SU-DHL-6 (cell line): ENCODE data around the gene NKX6-2.
"Not testable (repeated sequence)": the region's sequence is repeated elsewhere in the genome, so short reads cannot be mapped to it uniquely, and the experiment has no call there.

ENCODE experiments used
- CTCF ChIP-seq: fragments of 200-600 bp; sonication (generic); IDR thresholded peaks from one replicate; pipeline ENCODE4 v1.5.1; 2017; ENCODE audit warnings: antibody characterized with exemption, mild to moderate bottlenecking, low read length, moderate library complexity; ENCODE audit not compliant: insufficient read depth, poor library complexity, severe bottlenecking
- EZH2phosphoT487 ChIP-seq: fragments of 200-600 bp; sonication (generic), shearing (Covaris generic); conservative IDR thresholded peaks from 2 replicates; pipeline ENCODE4 v1.6.1; 2018; ENCODE audit warnings: mild to moderate bottlenecking, antibody characterized with exemption, low read length, moderate library complexity, mixed read lengths

GRCh38 chr10:132792099-132792498, 6.2 kb upstream of the NKX6-2 start:
- not testable (repeated sequence) for TF ChIP-seq CTCF, EZH2phosphoT487
